ENCODE measurements around the gene NCAM1.

The NCAM1 gene

DNA sequence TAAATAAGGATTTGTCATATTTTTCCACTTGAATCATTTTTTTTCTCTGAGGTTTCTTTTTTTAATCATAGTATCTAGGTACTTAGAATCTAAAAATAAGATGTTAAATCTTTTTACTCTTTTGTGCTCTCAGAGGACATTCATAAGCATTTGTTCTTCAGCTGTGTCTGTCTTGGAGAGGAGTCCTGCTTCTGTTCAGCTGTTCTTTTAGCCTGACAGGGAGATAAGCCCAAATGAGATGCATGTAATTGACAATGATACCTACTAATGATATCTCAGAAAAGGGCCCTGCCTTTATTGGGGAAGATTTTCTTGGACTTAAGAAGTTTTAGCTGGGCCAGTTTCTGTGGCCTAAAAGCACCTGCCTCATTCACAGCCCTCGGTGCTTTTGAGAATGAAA is 156.9 kb downstream of the NCAM1 start:
- Histone ChIP-seq H3K9me2 (replicated peaks; ENCODE audit: insufficient read depth, low read length) (no peaks in the 10 kb centered on the region), H4K20me1 (ENCODE audit: insufficient read depth, low read length) (no peaks in the 10 kb centered on the region), H3K4me3 (ENCODE audit: low read length) (no peak overlapping the region), H3K27me3 (replicated peaks; ENCODE audit: insufficient read depth, low read length) (no peaks in the 10 kb centered on the region), H3K9ac (ENCODE audit: low read length) (no peak overlapping the region), H3K79me2 (ENCODE audit: low read length) (no peaks in the 10 kb centered on the region), H3K27ac (ENCODE audit: low read length) (no peak overlapping the region), H2AFZ (ENCODE audit: low read length) (no peak overlapping the region), H3F3A (ENCODE audit: insufficient read depth, low read length) (no peaks in the 10 kb centered on the region), H3K4me1 (ENCODE audit: low read length) (no peaks in the 10 kb centered on the region), H3K4me2 (ENCODE audit: low read depth, low read length) (no peak overlapping the region), H3K9me3 (replicated peaks; ENCODE audit: insufficient read depth, low read length) (no peaks in the 10 kb centered on the region), H3K36me3 (replicated peaks; ENCODE audit: insufficient read depth, low read length) (no peaks in the 10 kb centered on the region)
- TF ChIP-seq EZH2phosphoT487 (IDR thresholded peaks at IDR 0.05; ENCODE audit: low read length) (no peak), EZH2 (optimal IDR thresholded peaks at IDR 0.05; ENCODE audit: low read depth, low read length) (no peak)
- TF ChIP-seq, protein P1, sequence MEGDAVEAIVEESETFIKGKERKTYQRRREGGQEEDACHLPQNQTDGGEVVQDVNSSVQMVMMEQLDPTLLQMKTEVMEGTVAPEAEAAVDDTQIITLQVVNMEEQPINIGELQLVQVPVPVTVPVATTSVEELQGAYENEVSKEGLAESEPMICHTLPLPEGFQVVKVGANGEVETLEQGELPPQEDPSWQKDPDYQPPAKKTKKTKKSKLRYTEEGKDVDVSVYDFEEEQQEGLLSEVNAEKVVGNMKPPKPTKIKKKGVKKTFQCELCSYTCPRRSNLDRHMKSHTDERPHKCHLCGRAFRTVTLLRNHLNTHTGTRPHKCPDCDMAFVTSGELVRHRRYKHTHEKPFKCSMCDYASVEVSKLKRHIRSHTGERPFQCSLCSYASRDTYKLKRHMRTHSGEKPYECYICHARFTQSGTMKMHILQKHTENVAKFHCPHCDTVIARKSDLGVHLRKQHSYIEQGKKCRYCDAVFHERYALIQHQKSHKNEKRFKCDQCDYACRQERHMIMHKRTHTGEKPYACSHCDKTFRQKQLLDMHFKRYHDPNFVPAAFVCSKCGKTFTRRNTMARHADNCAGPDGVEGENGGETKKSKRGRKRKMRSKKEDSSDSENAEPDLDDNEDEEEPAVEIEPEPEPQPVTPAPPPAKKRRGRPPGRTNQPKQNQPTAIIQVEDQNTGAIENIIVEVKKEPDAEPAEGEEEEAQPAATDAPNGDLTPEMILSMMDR (IDR thresholded peaks at IDR 0.05; ENCODE audit: low read length): no peak
- no peak for DNase-seq

DNA sequence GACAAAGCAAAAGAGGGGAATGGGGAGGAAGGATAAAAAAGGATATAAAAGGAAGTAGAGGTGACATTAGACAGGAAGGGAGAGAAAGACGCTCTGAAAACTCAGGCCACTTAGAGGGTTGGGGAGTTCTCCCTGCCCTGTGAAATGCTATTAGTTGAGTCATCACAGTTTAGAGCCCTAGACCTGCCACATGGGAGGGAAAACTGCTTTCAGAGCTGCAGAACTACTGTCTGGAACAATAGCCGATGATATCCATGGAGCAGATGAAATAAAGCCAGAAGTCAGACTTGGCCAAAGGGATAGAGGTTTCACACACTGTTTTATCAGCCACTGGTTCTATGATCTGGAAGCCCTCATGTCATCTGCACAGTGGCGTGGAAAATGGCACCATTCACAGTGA is 157.9 kb downstream of the NCAM1 start:
- H3K4me3 ChIP-seq (ENCODE audit: low read length): no peak overlapping the region
- TF ChIP-seq EZH2 (optimal IDR thresholded peaks at IDR 0.05; ENCODE audit: low read depth, low read length) (no peak), EZH2phosphoT487 (IDR thresholded peaks at IDR 0.05; ENCODE audit: low read length) (no peak)
- TF ChIP-seq, protein P1 (IDR thresholded peaks at IDR 0.05; ENCODE audit: low read length): no peak
- no peak overlapping the region for H2AFZ ChIP-seq (ENCODE audit: low read length)
- no peak for DNase-seq
- H3K36me3 ChIP-seq (replicated peaks; ENCODE audit: insufficient read depth, low read length): no peaks in the 10 kb centered on the region
- no peaks in the 10 kb centered on the region for H4K20me1 ChIP-seq (ENCODE audit: insufficient read depth, low read length)
- no peaks in the 10 kb centered on the region for H3K4me1 ChIP-seq (ENCODE audit: low read length)
- H3K9ac ChIP-seq (ENCODE audit: low read length): no peak overlapping the region
- H3K27me3 ChIP-seq (replicated peaks; ENCODE audit: insufficient read depth, low read length): no peaks in the 10 kb centered on the region
- no peaks in the 10 kb centered on the region for H3F3A ChIP-seq (ENCODE audit: insufficient read depth, low read length)
- H3K79me2 ChIP-seq (ENCODE audit: low read length): no peaks in the 10 kb centered on the region
- H3K4me2 ChIP-seq (ENCODE audit: low read depth, low read length): no peak overlapping the region
- no peaks in the 10 kb centered on the region for H3K9me3 ChIP-seq (replicated peaks; ENCODE audit: insufficient read depth, low read length)
- H3K27ac ChIP-seq (ENCODE audit: low read length): no peak overlapping the region
- H3K9me2 ChIP-seq (replicated peaks; ENCODE audit: insufficient read depth, low read length): no peaks in the 10 kb centered on the region

DNA sequence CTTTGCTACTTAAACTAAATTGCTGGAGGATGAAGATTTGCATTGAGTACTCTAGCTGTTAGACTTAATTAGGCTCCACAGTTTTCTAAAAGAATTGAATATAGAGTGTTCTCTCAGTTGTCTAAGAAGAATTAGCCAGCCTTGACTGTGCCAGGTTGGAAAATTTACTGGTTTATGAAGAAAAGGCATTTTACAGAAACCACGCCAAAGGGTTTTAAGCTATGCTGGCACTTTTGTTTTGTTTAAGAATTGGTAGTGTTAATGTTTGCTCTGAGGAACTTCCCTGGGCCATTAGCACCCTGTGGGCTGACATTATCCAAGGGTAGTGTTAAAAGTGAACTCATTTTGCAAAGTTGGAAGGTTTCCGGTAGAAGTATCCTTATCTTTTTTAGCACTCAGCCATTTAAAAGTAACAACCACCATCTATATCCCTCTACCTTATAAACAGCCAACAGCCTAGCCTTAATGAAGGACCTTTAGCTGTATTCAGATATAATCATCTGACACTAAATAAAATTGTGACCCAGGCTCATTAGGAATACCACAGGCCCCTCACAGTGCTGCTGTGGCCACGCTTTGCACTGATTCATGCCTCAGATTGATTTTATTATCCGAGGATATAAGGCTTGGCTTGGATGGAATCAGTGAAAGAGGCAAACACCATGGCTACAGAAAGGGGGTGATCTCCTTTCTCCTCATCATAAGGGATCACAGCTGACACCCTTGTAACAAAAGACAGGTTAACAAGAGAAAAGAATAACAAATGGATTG is 158.9 kb downstream of the NCAM1 start:
- no peak overlapping the region for H3K4me2 ChIP-seq (ENCODE audit: low read depth, low read length)

More for the DNA sequence above, 158.9 kb downstream of the NCAM1 start:
- TF ChIP-seq EZH2phosphoT487 (IDR thresholded peaks at IDR 0.05; ENCODE audit: low read length): no peak
- TF ChIP-seq, protein P1 (IDR thresholded peaks at IDR 0.05; ENCODE audit: low read length): no peak
- no peak for TF ChIP-seq EZH2 (optimal IDR thresholded peaks at IDR 0.05; ENCODE audit: low read depth, low read length)
- H3K4me3 ChIP-seq (ENCODE audit: low read length): no peak overlapping the region
- H3K79me2 ChIP-seq (ENCODE audit: low read length): no peaks in the 10 kb centered on the region
- H3K27ac ChIP-seq (ENCODE audit: low read length): no peak overlapping the region
- H3K36me3 ChIP-seq (replicated peaks; ENCODE audit: insufficient read depth, low read length): no peaks in the 10 kb centered on the region
- no peaks in the 10 kb centered on the region for H3K4me1 ChIP-seq (ENCODE audit: low read length)
- no peak overlapping the region for H2AFZ ChIP-seq (ENCODE audit: low read length)
- no peaks in the 10 kb centered on the region for H4K20me1 ChIP-seq (ENCODE audit: insufficient read depth, low read length)
- no peaks in the 10 kb centered on the region for H3F3A ChIP-seq (ENCODE audit: insufficient read depth, low read length)
- H3K9me2 ChIP-seq (replicated peaks; ENCODE audit: insufficient read depth, low read length): no peaks in the 10 kb centered on the region
- H3K9ac ChIP-seq (ENCODE audit: low read length): no peak overlapping the region
- DNase-seq: no peak
- no peaks in the 10 kb centered on the region for H3K27me3 ChIP-seq (replicated peaks; ENCODE audit: insufficient read depth, low read length)
- H3K9me3 ChIP-seq (replicated peaks; ENCODE audit: insufficient read depth, low read length): no peaks in the 10 kb centered on the region
